Peyer's patch (tissue), 4 donors: ENCODE data around the gene CD80. TPM values are rescaled to one million over a fixed set of nuclear protein-coding genes. Genes with fewer than 3 reads are reported as not detected.

ENCODE experiments used
- DNase-seq, 3 donors: peaks; one replicate each; pipeline ENCODE4 v3.0.0-alpha.2; 2017 to 2019
- H3K27ac ChIP-seq, 4 donors: fragments of 200-600 bp; sonication (generic); one replicate each; pipeline ENCODE4 v1.5.1; 2016 to 2019
- H3K27me3 ChIP-seq, 2 donors: fragments of 200-600 bp; sonication (generic); one replicate each; pipeline ENCODE4 v1.5.1; 2019
- H3K36me3 ChIP-seq, 3 donors: fragments of 200-600 bp; sonication (generic); one replicate each; pipeline ENCODE4 v1.5.1; 2016 to 2019
- H3K4me1 ChIP-seq, 4 donors: fragments of 200-600 bp; sonication (generic); one replicate each; pipeline ENCODE4 v1.5.1; 2016 to 2019
- H3K4me3 ChIP-seq, 4 donors: fragments of 200-600 bp; sonication (generic); 1 replicate in 3 of 4; 2 replicates in 1 of 4; pipeline ENCODE4 v1.5.1; 2016 to 2019; ENCODE audit warnings: mild to moderate bottlenecking in 1 of 4
- H3K9me3 ChIP-seq, 4 donors: fragments of 200-600 bp; sonication (generic); one replicate each; pipeline ENCODE4 v1.5.1; 2016 to 2019; ENCODE audit warnings: mild to moderate bottlenecking in 1 of 4
- CTCF ChIP-seq, 6 experiments: fragments of 450-650 bp in 4 of 6; fragments of 200-600 bp in 2 of 6; sonication (generic) in 1 of 6; IDR thresholded peaks; one replicate each; pipeline ENCODE4 v1.5.1; 2017 to 2019; ENCODE audit warnings: antibody characterized with exemption in 6 of 6, mild to moderate bottlenecking in 3 of 6, moderate library complexity in 1 of 6
- POLR2A ChIP-seq, 2 donors: fragments of 450-650 bp; IDR thresholded peaks; one replicate each; pipeline ENCODE4 v1.5.1; 2017; ENCODE audit warnings: antibody characterized with exemption in 2 of 2, mild to moderate bottlenecking in 2 of 2, moderate library complexity in 2 of 2
- total RNA-seq, 4 donors: library from RNA; depleted of rRNA; stranded (reverse); fragments of >200 nt; gene quantifications; one replicate each; pipeline ENCODE4 v1.1.0, GENCODE V29; 2016

CD80 gene
- total RNA-seq, 4 donors from 2014 or later = 4.2 to 19.8 TPM; not detected in 2

GRCh38 chr3:119517112-119517511, 42.3 kb downstream of the CD80 start:
- Histone ChIP-seq H3K9me3 (no peaks in the 10 kb centered on the region), H3K27ac (no peak overlapping the region), H3K27me3 (no peaks in the 10 kb centered on the region), H3K4me3 (no peak overlapping the region), H3K4me1 (no peaks in the 10 kb centered on the region), H3K36me3 (peaks cover 0 to 96% (median 4%) of the 10 kb centered on the region in 3 donors)
- no peak for TF ChIP-seq CTCF (IDR thresholded peaks at IDR 0.05)
- TF ChIP-seq POLR2A (IDR thresholded peaks at IDR 0.05) = no peak
- no peak for DNase-seq

DNA sequence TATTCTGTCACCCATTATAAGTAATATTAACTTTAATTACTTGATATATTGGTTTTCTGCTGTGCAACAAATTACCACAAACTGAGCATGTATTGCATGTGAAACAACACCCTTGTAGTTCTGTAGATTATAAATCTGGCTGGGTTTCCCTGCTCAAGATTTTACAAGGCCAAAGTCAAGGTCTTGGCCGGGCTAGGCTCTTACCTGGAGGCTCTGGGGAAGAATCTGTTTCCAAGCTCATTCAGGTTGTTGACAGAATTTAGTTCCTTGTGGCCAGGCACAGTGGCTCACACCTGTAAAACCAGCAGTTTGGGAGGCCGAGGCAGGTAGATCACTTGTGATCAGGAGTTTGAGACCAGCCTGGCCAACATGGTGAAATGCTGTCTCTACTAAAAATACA, 44.8 kb downstream of the CD80 start:
- Histone ChIP-seq H3K27me3 (no peaks in the 10 kb centered on the region), H3K4me1 (no peaks in the 10 kb centered on the region), H3K36me3 (peaks cover 0 to 83% (median 4%) of the 10 kb centered on the region in 3 donors), H3K9me3 (no peaks in the 10 kb centered on the region), H3K4me3 (no peak overlapping the region), H3K27ac (no peak overlapping the region)
- no peak for TF ChIP-seq POLR2A (IDR thresholded peaks at IDR 0.05)
- DNase-seq = no peak

DNA sequence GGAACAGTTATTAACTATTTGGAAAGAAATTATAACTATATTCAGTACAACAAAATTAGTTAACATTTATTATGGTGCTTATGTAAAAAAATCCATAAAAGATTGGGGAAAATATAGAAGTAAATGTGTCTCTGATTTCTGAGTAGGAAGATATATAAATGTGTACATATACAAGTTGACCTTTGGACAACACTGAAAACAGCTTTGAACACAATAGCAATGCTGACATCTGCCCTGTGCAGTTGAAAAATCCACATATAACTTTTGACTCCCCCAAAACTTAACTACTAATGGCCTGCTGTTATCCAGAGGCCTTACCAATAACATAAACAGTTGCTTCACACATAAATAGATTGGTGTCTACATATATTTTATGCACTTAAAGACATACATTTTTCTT, 48.7 kb downstream of the CD80 start:
- no peaks in the 10 kb centered on the region for H3K4me1 ChIP-seq

GRCh38 chr3:119508172-119508845, 51.1 kb downstream of the CD80 start:
- Histone ChIP-seq H3K4me1 (no peaks in the 10 kb centered on the region), H3K27me3 (no peaks in the 10 kb centered on the region), H3K27ac (no peak overlapping the region), H3K4me3 (no peak overlapping the region), H3K9me3 (no peaks in the 10 kb centered on the region), H3K36me3 (peaks cover 0 to 60% (median 0%) of the 10 kb centered on the region in 3 donors)
- DNase-seq = no peak
- no peak for TF ChIP-seq POLR2A (IDR thresholded peaks at IDR 0.05)

More for the DNA sequence above, 48.7 kb downstream of the CD80 start:
- peaks cover 0 to 66% (median 0%) of the 10 kb centered on the region in 3 donors for H3K36me3 ChIP-seq
- no peak overlapping the region for H3K27ac ChIP-seq
- no peak for DNase-seq
- no peaks in the 10 kb centered on the region for H3K9me3 ChIP-seq
- H3K27me3 ChIP-seq = no peaks in the 10 kb centered on the region
- TF ChIP-seq POLR2A (IDR thresholded peaks at IDR 0.05) = no peak
- no peak for TF ChIP-seq CTCF (IDR thresholded peaks at IDR 0.05)
- H3K4me3 ChIP-seq = no peak overlapping the region

- Histone ChIP-seq H3K27me3 (no peaks in the 10 kb centered on the region), H3K36me3 (peaks cover 0 to 51% (median 0%) of the 10 kb centered on the region in 3 donors), H3K27ac (no peak overlapping the region), H3K9me3 (no peaks in the 10 kb centered on the region), H3K4me1 (no peaks in the 10 kb centered on the region), H3K4me3 (no peak overlapping the region)
- no peak for TF ChIP-seq POLR2A (IDR thresholded peaks at IDR 0.05)
- no peak for TF ChIP-seq CTCF (IDR thresholded peaks at IDR 0.05)
- DNase-seq = no peak
These were observed 52.0 kb downstream of the CD80 start for GRCh38 chr3:119507404-119507803.

- DNase-seq = no peak
- Histone ChIP-seq H3K4me3 (no peak overlapping the region), H3K36me3 (peaks cover 0 to 43% (median 0%) of the 10 kb centered on the region in 3 donors)
These were observed 52.8 kb downstream of the CD80 start for GRCh38 chr3:119506631-119507030.

More at GRCh38 chr3:119506631-119507030, 52.8 kb downstream of the CD80 start:
- H3K27ac ChIP-seq = no peak overlapping the region
- TF ChIP-seq POLR2A (IDR thresholded peaks at IDR 0.05) (no peak), CTCF (IDR thresholded peaks at IDR 0.05) (no peak)
- no peaks in the 10 kb centered on the region for H3K27me3 ChIP-seq
- no peaks in the 10 kb centered on the region for H3K4me1 ChIP-seq
- H3K9me3 ChIP-seq = no peaks in the 10 kb centered on the region
